ENCODE data around the gene DSCAM. TPM values are rescaled to one million over a fixed set of nuclear protein-coding genes. Genes with fewer than 3 reads are reported as not detected.

The DSCAM gene
- polyA plus RNA-seq, 1 experiment: not detected

- Histone ChIP-seq H3K4me3 (ENCODE audit: low read depth, low read length) (no peak overlapping the region), H3K27ac (ENCODE audit: low read depth, low read length) (no peak overlapping the region), H3K27me3 (ENCODE audit: control insufficient read depth, insufficient read depth, low read length) (no peaks in the 10 kb centered on the region), H3K9me3 (ENCODE audit: control insufficient read depth, insufficient read depth, low read length) (peaks cover 18% of the 10 kb centered on the region; the same call in 1 of the 2 replicates)
- CTCF ChIA-PET: no interaction called here
- POLR2A ChIA-PET: no interaction called here
- TF ChIP-seq CTCF (IDR thresholded peaks at IDR 0.05; ENCODE audit: low read depth, low read length): no peak
- no peak for DNase-seq (ENCODE audit: low read depth, low spot score)
Measured at GRCh38 chr21:40060083-40060677, 786.8 kb downstream of the DSCAM start.

DNA sequence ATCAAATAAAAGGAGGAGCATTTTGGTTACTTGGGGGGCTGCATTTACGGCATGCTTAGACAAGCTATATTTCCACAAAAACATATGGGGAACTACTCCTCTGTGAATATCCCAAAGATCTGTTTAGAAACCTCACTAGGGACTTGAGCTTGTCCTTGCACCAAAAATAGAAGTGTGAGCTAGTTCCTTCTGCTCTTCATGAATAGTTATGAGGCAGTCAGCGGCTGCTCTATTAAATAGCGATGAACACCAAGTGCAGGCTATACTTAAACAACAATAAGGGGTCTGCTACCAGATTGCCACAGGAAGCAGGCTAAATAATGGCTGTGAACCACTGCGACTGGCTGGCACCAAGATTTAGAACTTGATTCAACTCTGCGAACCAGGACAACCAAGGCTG lies 789.6 kb downstream of the DSCAM start:
- no peak for TF ChIP-seq CTCF (IDR thresholded peaks at IDR 0.05; ENCODE audit: low read depth, low read length)
- Histone ChIP-seq H3K9me3 (ENCODE audit: control insufficient read depth, insufficient read depth, low read length) (peaks cover 30% of the 10 kb centered on the region), H3K27me3 (ENCODE audit: control insufficient read depth, insufficient read depth, low read length) (no peaks in the 10 kb centered on the region), H3K4me3 (ENCODE audit: low read depth, low read length) (no peak overlapping the region), H3K27ac (ENCODE audit: low read depth, low read length) (no peak overlapping the region)
- POLR2A ChIA-PET: no interaction called here
- CTCF ChIA-PET: no interaction called here
- DNase-seq (ENCODE audit: low read depth, low spot score): no peak

DNA sequence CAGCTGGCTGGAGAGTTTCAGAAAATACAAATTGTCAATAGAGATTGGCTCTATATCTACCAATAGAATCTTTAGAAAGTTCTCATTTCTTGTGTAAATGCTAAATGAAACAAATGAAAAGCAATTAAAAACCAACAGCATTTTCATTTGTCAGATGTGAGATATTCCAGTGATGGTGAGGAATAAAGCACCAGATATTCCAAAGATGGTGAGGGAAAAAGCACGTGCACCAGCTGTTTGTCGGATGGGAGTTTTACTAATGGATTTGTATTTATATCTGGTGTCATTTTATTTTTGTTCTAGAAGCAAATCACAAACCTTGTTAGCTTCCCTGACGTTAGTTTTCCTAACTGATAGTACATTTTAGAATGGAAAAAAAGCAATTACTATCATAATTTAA lies 790.9 kb downstream of the DSCAM start:
- ChIA-PET POLR2A (no interaction called here), CTCF (no interaction called here)
- TF ChIP-seq CTCF (IDR thresholded peaks at IDR 0.05; ENCODE audit: low read depth, low read length): no peak
- Histone ChIP-seq H3K27me3 (ENCODE audit: control insufficient read depth, insufficient read depth, low read length) (no peaks in the 10 kb centered on the region), H3K4me3 (ENCODE audit: low read depth, low read length) (no peak overlapping the region), H3K9me3 (ENCODE audit: control insufficient read depth, insufficient read depth, low read length) (peaks cover 30% of the 10 kb centered on the region), H3K27ac (ENCODE audit: low read depth, low read length) (no peak overlapping the region)
- no peak for DNase-seq (ENCODE audit: low read depth, low spot score)

- POLR2A ChIA-PET: no interaction called here
- DNase-seq (ENCODE audit: low read depth, low spot score): no peak
- CTCF ChIA-PET: no interaction called here
- H3K4me3 ChIP-seq (ENCODE audit: low read depth, low read length): no peak overlapping the region
- no peak overlapping the region for H3K27ac ChIP-seq (ENCODE audit: low read depth, low read length)
- no peaks in the 10 kb centered on the region for H3K27me3 ChIP-seq (ENCODE audit: control insufficient read depth, insufficient read depth, low read length)
- TF ChIP-seq CTCF (IDR thresholded peaks at IDR 0.05; ENCODE audit: low read depth, low read length): no peak
- H3K9me3 ChIP-seq (ENCODE audit: control insufficient read depth, insufficient read depth, low read length): peaks cover 41% of the 10 kb centered on the region
Measured at GRCh38 chr21:40054403-40054802, 792.6 kb downstream of the DSCAM start.

- POLR2A ChIA-PET: no interaction called here
- no peak for DNase-seq (ENCODE audit: low read depth, low spot score)
Measured at GRCh38 chr21:40053007-40053406, 794.0 kb downstream of the DSCAM start.

More at GRCh38 chr21:40053007-40053406, 794.0 kb downstream of the DSCAM start:
- peaks cover 42% of the 10 kb centered on the region for H3K9me3 ChIP-seq (ENCODE audit: control insufficient read depth, insufficient read depth, low read length)
- CTCF ChIA-PET: no interaction called here
- no peak for TF ChIP-seq CTCF (IDR thresholded peaks at IDR 0.05; ENCODE audit: low read depth, low read length)
- H3K27ac ChIP-seq (ENCODE audit: low read depth, low read length): no peak overlapping the region
- no peak overlapping the region for H3K4me3 ChIP-seq (ENCODE audit: low read depth, low read length)
- H3K27me3 ChIP-seq (ENCODE audit: control insufficient read depth, insufficient read depth, low read length): no peaks in the 10 kb centered on the region
